ENCODE results near the gene RHBDF1. TPM values are rescaled to one million over a fixed set of nuclear protein-coding genes. Genes with fewer than 3 reads are reported as not detected.

RHBDF1 gene
- total RNA-seq, 4 donors from 2014 or later: 13.3 to 38.3 (median 24.2) TPM

DNA sequence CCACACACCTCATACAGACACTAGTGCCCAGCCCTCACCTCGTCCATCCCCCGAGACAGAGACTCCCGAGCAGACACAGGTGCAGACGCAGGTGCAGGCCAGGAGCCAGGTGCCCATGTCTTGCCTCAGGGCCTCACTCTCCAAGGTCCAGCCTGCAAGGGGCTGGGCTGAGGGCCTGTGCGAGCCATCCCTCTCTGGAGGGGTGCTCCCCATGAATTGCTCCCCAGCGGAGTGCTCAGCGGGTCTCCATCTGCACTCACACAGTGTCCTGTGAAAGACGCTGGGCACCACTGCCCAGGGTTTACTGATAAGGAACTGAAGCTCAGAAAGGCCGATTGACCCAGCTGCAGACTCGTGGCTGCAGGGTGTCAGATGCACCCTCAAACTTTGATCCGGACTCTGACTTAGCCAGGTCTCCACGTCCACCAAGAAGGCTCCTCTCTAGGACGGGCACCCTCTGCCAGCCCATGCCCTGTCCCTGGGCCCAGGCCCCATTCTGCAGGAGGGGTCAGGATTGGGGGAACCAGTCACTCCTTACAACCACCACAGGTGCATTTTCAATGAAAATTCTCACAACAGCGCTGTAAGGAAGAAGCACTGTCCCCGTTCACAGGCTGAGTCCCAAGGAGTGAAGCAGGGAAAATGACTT, 36.0 kb downstream of the RHBDF1 start:
- Histone ChIP-seq H3K9me3 (no peaks in the 10 kb centered on the region), H3K4me3 (no peak overlapping the region), H3K27me3 (no peaks in the 10 kb centered on the region), H3K27ac (no peak overlapping the region), H3K36me3 (no peaks in the 10 kb centered on the region), H3K4me1 (peaks cover 0 to 22% (median 4%) of the 10 kb centered on the region in 3 donors)
- intact Hi-C loops (cut with DNase I): no loop called here
- 94 to 95% methylated on average over 2 to 5 of the region's 15 CpGs for WGBS, 2 donors
- TF ChIP-seq, protein P1, sequence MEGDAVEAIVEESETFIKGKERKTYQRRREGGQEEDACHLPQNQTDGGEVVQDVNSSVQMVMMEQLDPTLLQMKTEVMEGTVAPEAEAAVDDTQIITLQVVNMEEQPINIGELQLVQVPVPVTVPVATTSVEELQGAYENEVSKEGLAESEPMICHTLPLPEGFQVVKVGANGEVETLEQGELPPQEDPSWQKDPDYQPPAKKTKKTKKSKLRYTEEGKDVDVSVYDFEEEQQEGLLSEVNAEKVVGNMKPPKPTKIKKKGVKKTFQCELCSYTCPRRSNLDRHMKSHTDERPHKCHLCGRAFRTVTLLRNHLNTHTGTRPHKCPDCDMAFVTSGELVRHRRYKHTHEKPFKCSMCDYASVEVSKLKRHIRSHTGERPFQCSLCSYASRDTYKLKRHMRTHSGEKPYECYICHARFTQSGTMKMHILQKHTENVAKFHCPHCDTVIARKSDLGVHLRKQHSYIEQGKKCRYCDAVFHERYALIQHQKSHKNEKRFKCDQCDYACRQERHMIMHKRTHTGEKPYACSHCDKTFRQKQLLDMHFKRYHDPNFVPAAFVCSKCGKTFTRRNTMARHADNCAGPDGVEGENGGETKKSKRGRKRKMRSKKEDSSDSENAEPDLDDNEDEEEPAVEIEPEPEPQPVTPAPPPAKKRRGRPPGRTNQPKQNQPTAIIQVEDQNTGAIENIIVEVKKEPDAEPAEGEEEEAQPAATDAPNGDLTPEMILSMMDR (IDR thresholded peaks at IDR 0.05): no peak
- no peak for TF ChIP-seq POLR2A (IDR thresholded peaks at IDR 0.05)
- no peak for DNase-seq

DNA sequence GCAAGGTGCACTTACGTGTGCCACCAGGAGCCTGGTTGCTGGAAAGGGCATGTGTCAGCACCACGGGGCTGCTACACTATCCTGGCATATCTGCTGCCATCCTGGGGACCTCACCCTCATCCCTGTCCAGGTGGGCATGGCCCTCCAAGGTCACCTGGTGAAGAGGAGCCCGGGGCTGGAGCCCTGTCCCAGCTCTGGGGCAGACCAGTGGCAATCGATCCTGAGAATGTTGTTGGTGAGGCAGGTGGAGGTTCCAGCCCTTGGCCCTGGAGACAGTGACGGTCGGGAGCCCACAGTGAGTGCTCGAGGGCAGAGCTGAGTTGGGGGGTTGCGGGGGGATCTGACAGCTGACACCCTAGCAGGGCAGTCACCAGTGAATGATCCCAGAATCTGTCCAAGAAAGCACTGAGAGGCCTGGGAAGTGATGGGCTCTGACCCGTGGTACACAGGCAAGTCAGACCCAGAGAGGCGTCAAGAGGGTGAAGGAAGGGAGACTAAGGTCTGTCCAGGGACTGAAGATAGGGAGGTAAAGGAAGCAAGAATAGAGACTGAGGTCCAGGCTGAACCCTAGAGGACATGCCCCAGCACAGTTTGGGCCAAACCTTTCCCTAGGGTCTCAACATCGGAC, 36.6 kb downstream of the RHBDF1 start:
- TF ChIP-seq, protein P1 (IDR thresholded peaks at IDR 0.05): no peak
- no peak for TF ChIP-seq POLR2A (IDR thresholded peaks at IDR 0.05)
- no peak overlapping the region for H3K27ac ChIP-seq
- WGBS, 2 donors: 74 to 76% methylated on average over 3 to 6 of the region's 11 CpGs
- no peak overlapping the region for H3K4me3 ChIP-seq
- intact Hi-C loops (cut with DNase I): no loop called here
- H3K27me3 ChIP-seq: no peaks in the 10 kb centered on the region
- no peaks in the 10 kb centered on the region for H3K36me3 ChIP-seq
- no peak for DNase-seq
- H3K4me1 ChIP-seq: peaks cover 0 to 22% (median 4%) of the 10 kb centered on the region in 3 donors
- no peaks in the 10 kb centered on the region for H3K9me3 ChIP-seq

DNA sequence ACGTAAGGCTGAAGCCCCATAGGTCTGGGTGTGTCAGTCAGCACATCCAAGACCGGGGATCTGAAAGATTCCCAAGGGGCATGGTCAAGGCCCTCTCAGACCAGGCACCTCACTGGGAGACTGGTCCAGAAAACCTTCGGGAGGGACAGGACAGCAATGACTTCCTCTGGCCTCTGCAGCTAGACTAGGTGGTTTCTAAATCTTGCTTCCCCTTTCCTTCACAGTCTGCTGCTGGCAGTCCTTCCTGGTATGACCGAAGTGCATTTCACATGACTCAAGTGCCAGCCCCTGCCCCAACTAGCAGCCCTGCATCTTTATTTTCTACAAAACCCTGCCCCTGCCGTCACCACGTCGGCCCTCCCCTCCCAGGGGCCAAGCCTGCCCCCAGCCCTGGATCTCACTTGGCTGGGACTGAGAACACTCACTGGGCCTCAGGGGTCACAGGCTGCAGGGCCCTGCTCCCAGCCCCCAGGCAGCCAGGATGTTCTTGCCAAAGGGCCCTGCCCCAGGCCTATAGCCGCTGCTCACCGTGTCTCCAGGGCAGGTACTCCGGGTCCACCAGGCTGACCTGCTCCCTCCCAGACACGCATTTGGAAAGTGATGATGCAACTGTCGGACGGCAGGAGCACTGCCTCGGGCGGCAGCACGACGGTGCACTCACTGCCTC, 37.3 kb downstream of the RHBDF1 start:
- Histone ChIP-seq H3K4me1 (peaks cover 0 to 22% (median 4%) of the 10 kb centered on the region in 3 donors), H3K4me3 (no peak overlapping the region), H3K27ac (no peak overlapping the region), H3K27me3 (no peaks in the 10 kb centered on the region), H3K36me3 (no peaks in the 10 kb centered on the region), H3K9me3 (no peaks in the 10 kb centered on the region)
- 42 to 65% methylated on average over 3 to 4 of the region's 17 CpGs for WGBS, 2 donors
- no peak for DNase-seq
- no peak for TF ChIP-seq POLR2A (IDR thresholded peaks at IDR 0.05)
- TF ChIP-seq, protein P1 (IDR thresholded peaks at IDR 0.05): no peak
- intact Hi-C loops (cut with DNase I): no loop called here

DNA sequence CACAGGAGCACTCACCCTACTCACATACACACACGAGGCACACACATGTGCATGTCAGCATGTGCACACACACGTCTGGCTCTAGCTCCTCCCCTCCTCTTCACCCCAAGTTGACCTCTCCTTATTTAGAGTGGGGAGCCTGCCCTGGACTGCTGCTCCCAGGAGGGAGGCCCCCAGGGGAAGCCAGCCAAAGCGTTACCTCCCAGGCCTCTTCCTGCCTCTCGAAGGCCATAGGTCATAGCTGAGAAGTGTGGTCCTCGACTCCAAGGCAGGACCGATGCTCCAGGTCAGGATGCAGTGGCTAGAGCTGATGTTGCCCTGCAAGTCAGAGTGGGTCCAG, 37.8 kb downstream of the RHBDF1 start:
- no peaks in the 10 kb centered on the region for H3K36me3 ChIP-seq
- H3K4me1 ChIP-seq: peaks cover 0 to 22% (median 4%) of the 10 kb centered on the region in 3 donors
- no peaks in the 10 kb centered on the region for H3K27me3 ChIP-seq
- TF ChIP-seq, protein P1 (IDR thresholded peaks at IDR 0.05): no peak
- no peak for TF ChIP-seq POLR2A (IDR thresholded peaks at IDR 0.05)
- H3K9me3 ChIP-seq: no peaks in the 10 kb centered on the region
- H3K4me3 ChIP-seq: no peak overlapping the region
- no peak overlapping the region for H3K27ac ChIP-seq
- no peak for DNase-seq
- 59 to 66% methylated on average over 2 to 4 of the region's 6 CpGs for WGBS, 2 donors
- intact Hi-C loops (cut with DNase I): no loop called here
